Calu3 (cell line): Measurements from ENCODE around the gene SAT2. TPM values are rescaled to one million over a fixed set of nuclear protein-coding genes. Genes with fewer than 3 reads are reported as not detected.

Experiments
- BruUV-seq: library from RNA; stranded (reverse); fragments of 400-500 nt; replicated peaks from 2 replicates; lab custom pipeline; 2021; lab: Mats Ljungman, UMichigan
- CTCF ChIA-PET: fragments of 300-600 bp; sonication (Branson Sonifier 250); formaldehyde crosslinking; loops from one replicate; lab custom pipeline; 2022; ENCODE audit warnings: antibody characterized with exemption; lab: Charles Lee
- DNase-seq: peaks from one replicate; pipeline ENCODE4 v3.0.0; 2022
- H3K27ac Mint-ChIP-seq: one replicate; pipeline ENCODE4 v1.8.0; 2022; ENCODE audit warnings: mixed read lengths; ENCODE audit not compliant: unreplicated experiment
- H3K27me3 Mint-ChIP-seq: one replicate; pipeline ENCODE4 v1.8.0; 2022; ENCODE audit warnings: mixed read lengths; ENCODE audit not compliant: unreplicated experiment
- H3K36me3 Mint-ChIP-seq: one replicate; pipeline ENCODE4 v1.8.0; 2022; ENCODE audit warnings: mild to moderate bottlenecking, moderate library complexity, mixed read lengths; ENCODE audit not compliant: insufficient read depth, unreplicated experiment
- H3K4me1 Mint-ChIP-seq: one replicate; pipeline ENCODE4 v1.8.0; 2022; ENCODE audit warnings: mild to moderate bottlenecking, low read depth, mixed read lengths; ENCODE audit not compliant: unreplicated experiment
- H3K4me3 Mint-ChIP-seq: one replicate; pipeline ENCODE4 v1.8.0; 2022; ENCODE audit warnings: mild to moderate bottlenecking, low read depth, moderate library complexity, mixed read lengths; ENCODE audit not compliant: unreplicated experiment
- H3K9me3 Mint-ChIP-seq: one replicate; pipeline ENCODE4 v1.8.0; 2022; ENCODE audit warnings: low read depth, mixed read lengths; ENCODE audit not compliant: unreplicated experiment
- CTCF ChIP-seq: fragments of 200-600 bp; IDR thresholded peaks from one replicate; pipeline ENCODE4 v1.8.0; 2022; ENCODE audit warnings: antibody characterized with exemption; ENCODE audit not compliant: unreplicated experiment
- intact Hi-C: fragments of 100-400 bp; cut with micrococcal nuclease; formaldehyde crosslinking; loops from one replicate; pipeline ENCODE4 v1.10.0; 2022; ENCODE audit not compliant: unreplicated experiment
- total RNA-seq: library from RNA; stranded (reverse); gene quantifications from 2 replicates; pipeline ENCODE4 v1.2.3, GENCODE V29; 2022

SAT2 gene
- total RNA-seq, 1 experiment from 2014 or later, result 15.9 TPM

GRCh38 chr17:7615265-7615747 is 12.3 kb downstream of the SAT2 start:
- intact Hi-C loops, result no loop called here
- CTCF ChIA-PET, result interaction anchor here (0.6 to 1.4 kb wide), 7 partner anchors 12 to 401 kb away, joined by 3 to 5 read pairs (median 3); partner anchors contain the start of genes ATP1B2, CD68, SAT2 and TMEM256

GRCh38 chr17:7614425-7615264 is 13.0 kb downstream of the SAT2 start, which contains the start of gene FXR2:
Gene FXR2, minus strand, starts transcription at chr17:7614897. Its CDS starts 365 bp downstream, at chr17:7614532.
- CTCF ChIA-PET, result interaction anchor here (0.6 to 1.4 kb wide), 7 partner anchors 10 to 400 kb away, joined by 3 to 5 read pairs (median 4); partner anchors contain the start of genes ATP1B2, CD68, SAT2 and TMEM256
- H3K4me3 Mint-ChIP-seq, result peak within 1 kb of the TSS; percentile 78

More at GRCh38 chr17:7615265-7615747, 12.3 kb downstream of the SAT2 start:
- H3K36me3 Mint-ChIP-seq, result peaks cover 25% of the 10 kb centered on the region
- BruUV-seq, result no TSS peak
- H3K27me3 Mint-ChIP-seq, result no peaks in the 10 kb centered on the region
- no peaks in the 10 kb centered on the region for H3K9me3 Mint-ChIP-seq
- H3K4me3 Mint-ChIP-seq, result peak overlapping the region; percentile 78
- peaks cover 23% of the 10 kb centered on the region for H3K4me1 Mint-ChIP-seq
- no peak for DNase-seq
- TF ChIP-seq CTCF, result no peak
- peak overlapping the region; percentile 79 for H3K27ac Mint-ChIP-seq

GRCh38 chr17:7613769-7614424 is 13.7 kb downstream of the SAT2 start:
- intact Hi-C loops, result no loop called here
- DNase-seq, result no peak
- H3K36me3 Mint-ChIP-seq, result peaks cover 28% of the 10 kb centered on the region
- H3K27me3 Mint-ChIP-seq, result no peaks in the 10 kb centered on the region
- peak overlapping the region; percentile 57 for H3K27ac Mint-ChIP-seq
- no peaks in the 10 kb centered on the region for H3K9me3 Mint-ChIP-seq
- TSS peak; percentile 39 for BruUV-seq
- CTCF ChIA-PET, result interaction anchor here (0.6 to 1.4 kb wide), 3 partner anchors 9 to 209 kb away, joined by 3 to 5 read pairs (median 4); partner anchors contain the start of gene CD68
- H3K4me1 Mint-ChIP-seq, result peaks cover 23% of the 10 kb centered on the region
- H3K4me3 Mint-ChIP-seq, result peak overlapping the region; percentile 78
- TF ChIP-seq CTCF, result peak; percentile 3

More at GRCh38 chr17:7614425-7615264, 13.0 kb downstream of the SAT2 start, which contains the start of gene FXR2:
- TF ChIP-seq CTCF, result no peak
- Mint-ChIP-seq H3K27ac (peak within 1 kb of the TSS; percentile 79), H3K27me3 (no peaks in the 10 kb centered on the region), H3K4me1 (peaks cover 23% of the 10 kb centered on the region), H3K9me3 (no peaks in the 10 kb centered on the region), H3K36me3 (peaks cover 25% of the 10 kb centered on the region)
- intact Hi-C loops, result no loop called here
- DNase-seq, result peak; percentile 96
- no TSS peak for BruUV-seq

- no peaks in the 10 kb centered on the region for H3K27me3 Mint-ChIP-seq
- no peak for TF ChIP-seq CTCF
- H3K36me3 Mint-ChIP-seq, result peaks cover 28% of the 10 kb centered on the region
- DNase-seq, result no peak
- peak overlapping the region; percentile 11 for H3K27ac Mint-ChIP-seq
- no peaks in the 10 kb centered on the region for H3K9me3 Mint-ChIP-seq
- CTCF ChIA-PET, result no interaction called here
- peak overlapping the region; percentile 78 for H3K4me3 Mint-ChIP-seq
- no TSS peak for BruUV-seq
- peaks cover 23% of the 10 kb centered on the region for H3K4me1 Mint-ChIP-seq
- intact Hi-C loops, result no loop called here
Observed at GRCh38 chr17:7612294-7612640, 15.4 kb downstream of the SAT2 start.
